Fibroblast of lung (primary cell): ENCODE results near the gene STARD3NL. TPM values are rescaled to one million over a fixed set of nuclear protein-coding genes. Genes with fewer than 3 reads are reported as not detected.

ENCODE experiments used
- DNase-seq, 2 donors: peaks; one replicate each; pipeline versions ENCODE4 v3.0.0 to v3.0.0-alpha.2; 2010; ENCODE audit warnings: low read depth in 2 of 2
- H2AFZ ChIP-seq: 2 replicates; pipeline ENCODE4 v1.5.1; 2012; ENCODE audit warnings: low read length, control low read depth, inconsistent platforms
- H3K27ac ChIP-seq: 2 replicates; pipeline ENCODE4 v1.5.1; 2011; ENCODE audit warnings: low read length, control low read depth; ENCODE audit not compliant: insufficient read depth
- H3K27me3 ChIP-seq: 2 replicates; pipeline ENCODE4 v1.5.1; 2011; ENCODE audit warnings: mild to moderate bottlenecking, low read length; ENCODE audit not compliant: control insufficient read depth, insufficient read depth
- H3K36me3 ChIP-seq: 2 replicates; pipeline ENCODE4 v1.5.1; 2011; ENCODE audit warnings: low read length; ENCODE audit not compliant: control insufficient read depth, insufficient read depth
- H3K4me1 ChIP-seq: 2 replicates; pipeline ENCODE4 v1.5.1; 2011; ENCODE audit warnings: low read length; ENCODE audit not compliant: control insufficient read depth, insufficient read depth; ENCODE audit errors: extremely low read depth
- H3K4me2 ChIP-seq: 2 replicates; pipeline ENCODE4 v1.5.1; 2011; ENCODE audit warnings: low read length, control low read depth; ENCODE audit not compliant: insufficient read depth; ENCODE audit errors: extremely low read depth
- H3K4me3 ChIP-seq, 4 experiments: fragments of 200-600 bp in 1 of 4; sonication (generic) in 1 of 4; replicated peaks in 1 of 4; 2 replicates each; pipeline ENCODE4 v1.5.1; 2011 to 2016; ENCODE audit warnings: low read length in 4 of 4, low read depth in 3 of 4, mild to moderate bottlenecking in 3 of 4, control low read depth in 2 of 4, inconsistent platforms in 1 of 4, mixed read lengths in 1 of 4; ENCODE audit not compliant: insufficient read depth in 1 of 4; ENCODE audit errors: control extremely low read depth in 1 of 4
- H3K79me2 ChIP-seq: 2 replicates; pipeline ENCODE4 v1.5.1; 2012; ENCODE audit warnings: mild to moderate bottlenecking, low read length, inconsistent platforms; ENCODE audit not compliant: control insufficient read depth, insufficient read depth
- H3K9ac ChIP-seq: 2 replicates; pipeline ENCODE4 v1.5.1; 2011; ENCODE audit warnings: mild to moderate bottlenecking, low read length, control low read depth; ENCODE audit not compliant: insufficient read depth
- H3K9me3 ChIP-seq: 2 replicates; pipeline ENCODE4 v1.5.1; 2012; ENCODE audit warnings: low read depth, low read length; ENCODE audit not compliant: control insufficient read depth, insufficient read depth
- H4K20me1 ChIP-seq: 2 replicates; pipeline ENCODE4 v1.5.1; 2011; ENCODE audit warnings: low read length; ENCODE audit not compliant: control insufficient read depth, insufficient read depth; ENCODE audit errors: extremely low read depth
- EZH2 ChIP-seq: IDR thresholded peaks from 2 replicates; pipeline ENCODE4 v1.5.1; 2012; ENCODE audit warnings: low read length, control low read depth, mild to moderate bottlenecking; ENCODE audit errors: missing control alignments
- polyA minus RNA-seq: library from RNA; depleted of rRNA, polyadenylated mRNA; stranded (reverse); fragments of >200 nt; gene quantifications from 2 replicates; pipeline ENCODE4 v1.2.3, GENCODE V29; 2011; ENCODE audit warnings: low replicate concordance
- polyA plus RNA-seq, 2 donors: library from polyadenylated mRNA; depleted of rRNA in 1 of 2; stranded (reverse) in 1 of 2; unstranded in 1 of 2; fragments of >200 nt; gene quantifications; 2 replicates each; pipeline ENCODE4 v1.2.1, GENCODE V29; 2011 to 2012; ENCODE audit warnings: missing spikeins in 1 of 2
- total RNA-seq: library from RNA; depleted of rRNA; stranded (reverse); fragments of >200 nt; gene quantifications from 2 replicates; pipeline ENCODE4 v1.2.1, GENCODE V29; 2014
- TF ChIP-seq, protein P1 (sequence below), 2 donors: IDR thresholded peaks in 1 of 2; conservative IDR thresholded peaks in 1 of 2; 1 replicate in 1 of 2; 2 replicates in 1 of 2; pipeline ENCODE4 v1.5.1; 2011 to 2012; ENCODE audit warnings: low read length in 2 of 2, control low read depth in 1 of 2, inconsistent platforms in 1 of 2, low read depth in 1 of 2, mild to moderate bottlenecking in 1 of 2

The STARD3NL gene, protein sequence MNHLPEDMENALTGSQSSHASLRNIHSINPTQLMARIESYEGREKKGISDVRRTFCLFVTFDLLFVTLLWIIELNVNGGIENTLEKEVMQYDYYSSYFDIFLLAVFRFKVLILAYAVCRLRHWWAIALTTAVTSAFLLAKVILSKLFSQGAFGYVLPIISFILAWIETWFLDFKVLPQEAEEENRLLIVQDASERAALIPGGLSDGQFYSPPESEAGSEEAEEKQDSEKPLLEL
- total RNA-seq (91.9 and 105 TPM in 2 replicates), polyA plus RNA-seq (71.9 and 73.6 TPM in 2 replicates), polyA minus RNA-seq (9.1 and 24.6 TPM in 2 replicates)
- polyA plus RNA-seq (2012) = 41.2 and 50.7 TPM in 2 replicates

GRCh38 chr7:38178004-38178694 is at the start of gene STARD3NL:
Gene STARD3NL (plus strand): TSS chr7:38178245. CDS start chr7:38207505, 29,260 bp downstream.
- H3K36me3 ChIP-seq = no peaks in the 10 kb centered on the region
- peak within 1 kb of the TSS; percentile 95 for H3K4me2 ChIP-seq
- H3K4me3 ChIP-seq = peak within 1 kb of the TSS; percentile 92 to 96 (median 94)
- peaks cover 4% of the 10 kb centered on the region for H3K4me1 ChIP-seq
- no peak for TF ChIP-seq EZH2
- TF ChIP-seq, protein P1, sequence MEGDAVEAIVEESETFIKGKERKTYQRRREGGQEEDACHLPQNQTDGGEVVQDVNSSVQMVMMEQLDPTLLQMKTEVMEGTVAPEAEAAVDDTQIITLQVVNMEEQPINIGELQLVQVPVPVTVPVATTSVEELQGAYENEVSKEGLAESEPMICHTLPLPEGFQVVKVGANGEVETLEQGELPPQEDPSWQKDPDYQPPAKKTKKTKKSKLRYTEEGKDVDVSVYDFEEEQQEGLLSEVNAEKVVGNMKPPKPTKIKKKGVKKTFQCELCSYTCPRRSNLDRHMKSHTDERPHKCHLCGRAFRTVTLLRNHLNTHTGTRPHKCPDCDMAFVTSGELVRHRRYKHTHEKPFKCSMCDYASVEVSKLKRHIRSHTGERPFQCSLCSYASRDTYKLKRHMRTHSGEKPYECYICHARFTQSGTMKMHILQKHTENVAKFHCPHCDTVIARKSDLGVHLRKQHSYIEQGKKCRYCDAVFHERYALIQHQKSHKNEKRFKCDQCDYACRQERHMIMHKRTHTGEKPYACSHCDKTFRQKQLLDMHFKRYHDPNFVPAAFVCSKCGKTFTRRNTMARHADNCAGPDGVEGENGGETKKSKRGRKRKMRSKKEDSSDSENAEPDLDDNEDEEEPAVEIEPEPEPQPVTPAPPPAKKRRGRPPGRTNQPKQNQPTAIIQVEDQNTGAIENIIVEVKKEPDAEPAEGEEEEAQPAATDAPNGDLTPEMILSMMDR (conservative IDR thresholded peaks at IDR 0.05 in 1 of 2, IDR thresholded peaks at IDR 0.05 in 1 of 2; ENCODE audit: low read depth in 1 of 2, low read length in 2 of 2) = no peak
- peak within 1 kb of the TSS; percentile 96 for H3K27ac ChIP-seq
- no peaks in the 10 kb centered on the region for H4K20me1 ChIP-seq
- H3K27me3 ChIP-seq = no peaks in the 10 kb centered on the region
- H3K9ac ChIP-seq = peak within 1 kb of the TSS; percentile 86
- DNase-seq = peak; percentile 100
- H2AFZ ChIP-seq = peak within 1 kb of the TSS; percentile 81
- no peaks in the 10 kb centered on the region for H3K9me3 ChIP-seq
- H3K79me2 ChIP-seq = peaks cover 37% of the 10 kb centered on the region

DNA sequence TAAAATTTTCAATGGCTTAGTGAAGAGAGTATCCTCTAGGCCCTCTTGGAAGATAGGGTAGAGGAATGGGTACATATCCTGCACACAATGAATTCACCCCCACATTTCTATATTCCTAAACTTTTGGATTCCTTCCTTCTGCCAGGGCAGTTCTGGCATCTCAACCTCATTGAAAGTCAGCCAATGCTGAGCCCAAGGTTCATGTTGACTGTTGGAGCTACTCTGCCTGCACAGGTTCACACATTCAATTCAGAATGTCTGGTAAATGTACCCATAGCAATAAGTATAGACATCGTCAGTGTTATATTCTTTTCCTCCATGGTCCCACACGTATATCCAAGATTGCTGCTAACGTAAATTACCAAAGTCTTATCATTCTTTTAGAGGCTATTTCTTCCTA is 48.9 kb upstream of the STARD3NL start:
- Histone ChIP-seq H2AFZ (no peak overlapping the region), H3K27me3 (no peaks in the 10 kb centered on the region), H3K9me3 (no peaks in the 10 kb centered on the region), H3K4me3 (no peak overlapping the region), H3K36me3 (no peaks in the 10 kb centered on the region), H3K4me2 (no peak overlapping the region), H4K20me1 (no peaks in the 10 kb centered on the region), H3K9ac (no peak overlapping the region), H3K4me1 (no peaks in the 10 kb centered on the region), H3K27ac (no peak overlapping the region), H3K79me2 (no peaks in the 10 kb centered on the region)
- TF ChIP-seq, protein P1 (conservative IDR thresholded peaks at IDR 0.05 in 1 of 2, IDR thresholded peaks at IDR 0.05 in 1 of 2; ENCODE audit: low read depth in 1 of 2, low read length in 2 of 2) = no peak
- TF ChIP-seq EZH2 = no peak
- no peak for DNase-seq

DNA sequence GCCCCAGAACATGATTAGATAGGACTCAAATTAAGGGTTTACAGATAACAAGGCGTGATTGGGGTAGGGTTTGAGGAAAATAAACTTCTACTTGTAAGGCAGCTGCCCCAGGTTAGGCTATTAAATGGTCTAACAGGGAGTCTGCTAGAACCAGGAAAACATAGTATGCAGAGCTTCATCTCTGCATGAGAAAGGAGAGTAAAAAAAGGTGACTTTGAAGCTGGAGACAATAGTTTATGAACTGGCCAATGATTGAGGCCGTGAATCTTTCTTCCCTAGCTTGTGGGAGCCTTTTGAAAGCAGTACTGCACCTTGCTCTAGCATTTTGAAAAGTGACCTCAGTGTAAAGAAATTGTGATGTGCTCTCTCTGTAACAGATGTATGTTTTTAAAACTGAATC is 48.5 kb upstream of the STARD3NL start:
- Histone ChIP-seq H3K9ac (no peak overlapping the region), H3K27me3 (no peaks in the 10 kb centered on the region), H3K4me2 (no peak overlapping the region), H3K4me3 (no peak overlapping the region), H3K27ac (no peak overlapping the region), H3K36me3 (no peaks in the 10 kb centered on the region), H3K79me2 (no peaks in the 10 kb centered on the region), H4K20me1 (no peaks in the 10 kb centered on the region), H2AFZ (no peak overlapping the region), H3K4me1 (no peaks in the 10 kb centered on the region), H3K9me3 (no peaks in the 10 kb centered on the region)
- DNase-seq = no peak
- no peak for TF ChIP-seq EZH2
- TF ChIP-seq, protein P1 (conservative IDR thresholded peaks at IDR 0.05 in 1 of 2, IDR thresholded peaks at IDR 0.05 in 1 of 2; ENCODE audit: low read depth in 1 of 2, low read length in 2 of 2) = no peak
